ENCODE results near the gene C1QB.
"Not testable (repeated sequence)": the region's sequence is repeated elsewhere in the genome, so short reads cannot be mapped to it uniquely, and the experiment has no call there.

Gene C1QB

GRCh38 chr1:22702296-22703085 is 49.5 kb downstream of the C1QB start:
- DNase-seq: peak; percentile 12

- DNase-seq: peak; percentile 90
Measured at GRCh38 chr1:22704440-22705067, 51.5 kb downstream of the C1QB start.

GRCh38 chr1:22705586-22705985 is 52.5 kb downstream of the C1QB start:
- DNase-seq: peak; percentile 37

- not testable (repeated sequence) for DNase-seq
Measured at GRCh38 chr1:22706100-22706499, 53.1 kb downstream of the C1QB start.

- DNase-seq: peak; percentile 63
Measured at GRCh38 chr1:22708777-22709176, 55.7 kb downstream of the C1QB start.

- DNase-seq: peak; percentile 23
Measured at GRCh38 chr1:22709227-22709626, 56.2 kb downstream of the C1QB start.

DNA sequence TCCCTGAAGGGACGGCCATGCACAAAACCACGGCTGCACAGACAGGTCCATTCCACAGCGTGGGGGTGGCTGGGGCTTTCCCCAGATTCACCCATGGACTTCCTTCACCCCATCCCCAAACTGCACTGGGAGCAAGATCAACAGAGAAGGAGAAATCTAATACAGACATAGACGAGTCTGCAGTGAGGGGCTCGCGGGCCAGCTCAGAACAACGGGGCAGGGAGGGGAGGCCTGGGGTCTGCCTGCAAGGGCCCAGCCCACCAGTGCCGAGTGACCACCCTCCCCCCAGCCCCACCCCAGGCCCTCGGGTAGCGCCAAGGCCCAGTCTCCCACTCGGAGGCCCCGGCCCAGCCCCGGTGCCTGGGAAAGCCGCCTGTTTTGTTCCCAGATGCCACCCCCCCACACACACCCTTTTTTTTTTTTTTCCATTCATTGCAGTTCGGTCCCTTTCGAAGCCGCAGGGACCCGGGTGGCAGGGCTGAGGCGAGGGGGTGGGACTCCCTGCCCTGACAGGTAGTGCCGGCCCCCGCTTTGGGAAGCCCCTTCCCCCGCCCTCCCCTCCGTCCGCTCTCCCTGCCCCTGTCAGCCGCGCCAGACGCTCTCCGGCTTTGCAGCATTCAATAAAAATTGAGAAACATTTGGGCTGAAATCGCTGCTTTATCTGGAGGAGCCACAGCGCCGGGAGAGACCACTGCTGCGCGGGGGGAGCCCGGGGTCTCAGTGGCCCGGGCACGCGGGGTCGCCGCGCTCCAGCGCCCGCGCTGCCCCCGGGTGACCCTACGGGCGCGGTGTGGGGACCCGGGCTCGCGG is 57.1 kb downstream of the C1QB start:
- DNase-seq: peak; percentile 77

GRCh38 chr1:22710701-22711049 is 57.6 kb downstream of the C1QB start, which contains the start of gene EPHB2:
Gene EPHB2, plus strand, starts transcription at chr1:22710839. Its CDS starts 144 bp downstream, at chr1:22710983.
- DNase-seq: peak; percentile 54

GRCh38 chr1:22711071-22711470 is 58.0 kb downstream of the C1QB start:
- no peak for DNase-seq

Measured in inflammatory macrophage treated with lipopolysaccharide for 4 hours (primary cell).